ENCODE results near the gene PPP4R4. TPM values are rescaled to one million over a fixed set of nuclear protein-coding genes. Genes with fewer than 3 reads are reported as not detected.

PPP4R4 gene
- under 1 TPM; 0.07 to 0.90 (median 0.24) TPM for polyA plus RNA-seq (ENCODE audit: insufficient read length in 10 of 10)
- long read RNA-seq, donor 1 = 0 reads
- long read RNA-seq, donor 2 = 0 reads
- long read RNA-seq, donor 3 = 0 reads
- long read RNA-seq, donor 4 = 0 reads
- long read RNA-seq, donor 5 = 0 reads
- long read RNA-seq, donor 6 = 0 reads
- long read RNA-seq, donor 7 = 0 reads
- long read RNA-seq, donor 8 = 0 reads
- long read RNA-seq, donor 9 = 0 reads

- peak; percentile 76 to 84 (median 84) for DNase-seq
Observed at GRCh38 chr14:94173885-94174603, at the start of gene PPP4R4. Gene PPP4R4, plus strand, starts transcription at chr14:94174322. Its CDS starts 144 bp downstream, at chr14:94174466.

GRCh38 chr14:94124582-94125377 is 49.3 kb upstream of the PPP4R4 start:
- DNase-seq = no peak

GRCh38 chr14:94125659-94126418 is 48.3 kb upstream of the PPP4R4 start:
- DNase-seq = no peak

GRCh38 chr14:94126419-94126677 is 47.8 kb upstream of the PPP4R4 start:
- DNase-seq = no peak

- no peak for DNase-seq
Observed at GRCh38 chr14:94126800-94127199, 47.3 kb upstream of the PPP4R4 start.

GRCh38 chr14:94127330-94127729 is 46.8 kb upstream of the PPP4R4 start:
- no peak for DNase-seq

GRCh38 chr14:94128216-94128839 is 45.8 kb upstream of the PPP4R4 start:
- no peak for DNase-seq

GRCh38 chr14:94129111-94129757 is 44.9 kb upstream of the PPP4R4 start, which contains the start of gene IFI27L2:
Gene IFI27L2, minus strand, starts transcription at chr14:94129604. Its CDS starts 40 bp downstream, at chr14:94129564.
- DNase-seq = peak; percentile 63 to 91 (median 78)

- peak; percentile 27 to 70 (median 35) for DNase-seq
Observed at GRCh38 chr14:94129758-94130414, 44.2 kb upstream of the PPP4R4 start.

GRCh38 chr14:94132285-94132887 is 41.7 kb upstream of the PPP4R4 start:
- DNase-seq = peak; percentile 52 to 67 (median 59)

- no peak for DNase-seq
Observed at GRCh38 chr14:94135476-94135875, 38.6 kb upstream of the PPP4R4 start.

GRCh38 chr14:94136575-94137331 is 37.4 kb upstream of the PPP4R4 start:
- DNase-seq = peak; percentile 77 to 87 (median 84)

GRCh38 chr14:94138251-94138650 is 35.9 kb upstream of the PPP4R4 start:
- no peak for DNase-seq

GRCh38 chr14:94139006-94139405 is 35.1 kb upstream of the PPP4R4 start:
- DNase-seq = no peak

- no peak for DNase-seq
Observed at GRCh38 chr14:94139421-94139820, 34.7 kb upstream of the PPP4R4 start.

- DNase-seq = no peak
Observed at GRCh38 chr14:94142247-94142646, 31.9 kb upstream of the PPP4R4 start.

GRCh38 chr14:94142836-94143235 is 31.3 kb upstream of the PPP4R4 start:
- no peak for DNase-seq

GRCh38 chr14:94143239-94143638 is 30.9 kb upstream of the PPP4R4 start:
- no peak for DNase-seq

- DNase-seq = no peak
Observed at GRCh38 chr14:94143711-94144110, 30.4 kb upstream of the PPP4R4 start.

Data from muscle of back (tissue), 13 donors.